GM19193 (cell line): Measurements from ENCODE around the gene HIVEP3.

Experiments used
- POLR2A ChIP-seq: IDR thresholded peaks from 4 replicates; pipeline ENCODE4 v1.6.1; 2011; ENCODE audit not compliant: insufficient read depth, insufficient read length; ENCODE audit errors: extremely low read depth

The HIVEP3 gene

DNA sequence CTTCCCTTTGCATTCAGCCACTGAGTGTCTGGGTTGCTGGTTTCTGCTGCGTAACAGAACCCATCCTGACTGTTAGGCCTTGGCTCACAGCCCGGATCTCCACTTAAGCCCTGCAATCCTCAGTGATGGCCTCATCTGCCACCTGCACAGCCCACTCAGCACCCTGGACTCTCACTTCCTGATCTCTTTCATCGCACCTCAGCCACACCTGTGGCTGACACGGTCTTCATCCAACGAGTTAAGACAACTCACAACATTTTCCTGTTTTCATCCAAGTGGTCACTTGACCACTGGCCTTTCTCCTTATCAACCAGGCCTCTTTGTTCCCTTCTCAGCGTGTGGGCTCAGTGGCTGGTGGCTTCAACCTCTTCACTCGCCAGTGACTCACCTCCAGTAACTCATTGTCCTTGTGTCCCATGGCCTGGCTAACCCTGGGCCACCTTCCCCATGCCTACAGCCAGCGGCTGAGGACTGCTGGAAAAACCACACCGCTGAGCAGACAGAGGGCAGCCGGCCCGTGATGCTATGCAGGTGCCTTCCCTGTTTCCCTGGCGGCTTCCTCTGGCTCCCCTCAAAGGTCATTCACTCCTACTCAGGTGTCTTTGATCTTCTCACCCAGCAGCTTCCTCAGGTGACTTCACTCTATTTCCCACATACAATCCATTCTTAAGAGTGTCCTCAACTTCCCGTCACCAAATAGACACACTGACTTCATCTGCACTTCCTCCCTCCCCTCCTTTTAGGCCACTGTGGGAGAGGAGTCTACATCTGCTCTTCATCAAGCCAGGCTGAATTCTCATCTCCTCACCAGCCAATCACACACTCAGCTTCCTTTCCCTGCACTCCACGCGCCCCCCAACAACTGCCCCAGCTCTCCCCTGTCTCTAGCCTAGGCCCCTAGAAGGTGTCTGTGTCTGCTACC is 414.3 kb downstream of the HIVEP3 start:
- no peak for TF ChIP-seq POLR2A

DNA sequence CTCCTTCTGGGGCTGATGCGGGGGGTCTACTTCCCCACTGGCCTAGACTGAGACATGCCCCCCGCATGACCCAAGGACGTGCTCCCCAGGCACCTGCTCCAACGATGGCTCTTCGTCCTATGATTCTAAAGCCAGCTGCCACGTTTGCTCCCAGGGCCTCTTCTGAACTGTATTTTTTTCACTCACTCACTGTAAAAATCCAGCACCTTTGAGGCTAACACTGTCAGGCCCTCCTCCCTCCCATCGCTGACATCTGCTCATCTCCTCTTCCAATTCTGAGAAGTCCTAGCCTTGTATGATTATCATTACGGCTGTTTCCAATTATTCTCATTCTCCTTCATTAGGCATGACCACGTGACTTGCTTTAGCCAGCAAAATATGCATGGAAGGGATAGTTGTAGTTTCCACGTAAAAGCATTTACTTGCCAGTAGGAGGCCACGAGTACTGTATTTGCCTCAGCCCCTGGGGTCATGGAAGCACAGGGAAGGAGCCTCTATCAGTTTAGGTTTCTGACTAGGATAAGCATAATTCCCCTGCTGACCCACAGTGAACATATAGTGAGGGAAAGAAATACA is 415.1 kb downstream of the HIVEP3 start:
- no peak for TF ChIP-seq POLR2A

DNA sequence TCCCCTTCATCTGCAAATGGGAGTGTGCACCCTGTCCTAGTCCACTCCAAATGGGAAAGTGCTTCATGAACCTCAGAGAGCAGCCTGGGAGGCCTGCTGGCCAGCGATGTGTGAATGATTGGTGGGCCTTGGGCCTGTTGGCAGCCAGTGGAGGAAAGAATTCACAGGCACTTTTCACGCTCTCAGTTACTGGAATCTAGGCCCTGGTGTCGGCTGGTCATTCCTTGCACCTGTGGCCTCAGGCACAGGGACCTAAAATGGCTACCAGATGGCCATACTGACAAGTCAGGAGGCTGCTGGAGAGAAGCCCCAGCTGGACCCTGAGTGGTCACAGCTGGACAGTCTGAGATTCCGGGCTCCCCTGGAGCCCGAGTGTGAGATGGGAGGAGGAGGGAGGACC is 415.8 kb downstream of the HIVEP3 start:
- TF ChIP-seq POLR2A: no peak

DNA sequence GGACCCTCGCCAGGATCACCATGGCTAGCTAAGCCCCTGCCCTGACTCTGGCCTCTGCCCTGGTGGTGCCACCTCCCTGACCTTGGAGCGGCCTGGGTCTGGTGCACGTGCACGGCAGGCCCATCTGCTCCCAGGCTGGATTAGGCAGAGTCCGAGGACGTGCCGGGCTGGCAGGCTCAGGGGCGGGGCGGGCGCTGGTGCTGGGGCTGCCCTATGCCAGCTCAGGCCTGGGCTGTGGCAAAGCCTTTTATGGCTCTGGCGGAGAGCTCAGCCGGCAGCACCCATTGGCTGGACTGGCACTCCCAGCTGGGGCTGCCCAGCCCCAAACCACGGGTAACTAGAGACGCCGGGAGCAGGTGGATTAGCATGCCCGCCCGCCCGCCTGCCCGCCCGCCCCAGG is 417.1 kb downstream of the HIVEP3 start:
- TF ChIP-seq POLR2A: no peak

DNA sequence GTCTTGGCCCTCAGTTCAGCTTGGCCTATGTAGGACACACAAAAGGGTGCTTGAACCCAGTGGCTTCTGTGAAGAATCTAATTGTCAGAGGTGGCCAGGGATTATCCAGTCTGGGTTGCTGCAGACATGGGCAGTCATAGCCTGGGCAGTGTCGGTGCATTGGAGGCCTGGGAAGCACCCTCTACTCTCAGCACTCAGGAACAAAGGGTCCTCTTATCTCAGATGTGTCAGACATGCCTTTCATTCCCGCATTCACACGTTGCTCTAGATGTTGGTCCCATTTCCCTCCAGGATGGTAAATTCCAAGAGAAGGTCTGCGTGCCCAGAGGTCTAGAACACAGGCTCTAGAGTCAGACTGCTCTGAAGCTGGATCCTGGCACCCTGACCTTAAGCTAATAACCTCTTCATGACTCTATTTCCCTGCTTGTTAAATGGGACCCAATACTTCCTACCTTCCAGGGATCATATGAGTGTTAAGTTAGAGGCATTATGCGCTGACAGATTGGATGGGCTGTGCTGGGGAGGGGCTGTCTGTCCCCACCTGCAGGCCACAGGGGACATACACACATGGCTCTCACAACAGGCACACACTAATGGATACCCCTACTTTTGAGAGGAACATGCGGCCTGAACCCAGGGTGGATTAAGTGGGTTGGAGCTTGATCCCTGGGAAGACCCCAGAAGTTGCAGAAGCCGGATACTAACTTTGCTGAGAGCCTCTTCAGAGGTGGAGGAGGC is 417.8 kb downstream of the HIVEP3 start:
- no peak for TF ChIP-seq POLR2A

DNA sequence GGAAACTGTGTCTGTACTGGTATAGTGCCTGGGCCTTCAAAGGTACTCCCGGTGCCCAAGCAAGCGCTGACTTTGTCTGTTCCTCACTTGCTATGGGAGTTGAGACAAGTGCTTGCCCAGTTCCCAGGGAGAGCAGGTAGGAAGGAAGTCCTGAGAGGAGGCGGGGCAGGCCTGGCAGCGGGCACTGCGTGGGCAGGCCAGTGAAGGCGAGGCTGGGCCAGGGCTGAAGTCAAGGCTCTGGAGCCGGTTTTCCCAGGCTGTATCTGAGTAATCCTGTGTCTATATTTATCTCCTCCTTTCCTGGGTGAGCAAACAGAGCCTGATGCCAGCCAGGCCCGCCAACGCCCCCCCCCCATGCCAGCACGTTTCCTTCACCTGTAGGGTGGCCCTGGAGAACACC is 418.3 kb downstream of the HIVEP3 start:
- TF ChIP-seq POLR2A: no peak

DNA sequence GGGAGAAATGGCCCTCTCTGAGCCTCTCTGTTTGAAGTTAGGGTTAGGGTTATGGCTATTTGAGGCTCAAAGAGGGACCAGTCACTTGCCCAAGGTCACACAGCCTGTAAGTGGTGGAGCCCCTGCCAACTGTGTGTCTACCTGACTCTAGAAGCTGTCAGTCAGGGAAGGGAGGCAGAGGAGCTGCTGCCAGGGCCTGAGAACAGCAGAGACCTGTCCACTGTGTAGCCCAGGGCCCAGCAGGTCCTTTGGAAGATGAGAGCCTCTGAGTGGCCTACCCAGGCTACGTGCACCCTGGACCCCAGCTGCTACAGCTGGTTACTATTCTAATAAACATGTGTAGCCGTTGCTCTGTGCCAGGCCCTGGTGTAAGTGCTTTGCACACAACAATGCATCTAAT is 419.1 kb downstream of the HIVEP3 start:
- TF ChIP-seq POLR2A: no peak

DNA sequence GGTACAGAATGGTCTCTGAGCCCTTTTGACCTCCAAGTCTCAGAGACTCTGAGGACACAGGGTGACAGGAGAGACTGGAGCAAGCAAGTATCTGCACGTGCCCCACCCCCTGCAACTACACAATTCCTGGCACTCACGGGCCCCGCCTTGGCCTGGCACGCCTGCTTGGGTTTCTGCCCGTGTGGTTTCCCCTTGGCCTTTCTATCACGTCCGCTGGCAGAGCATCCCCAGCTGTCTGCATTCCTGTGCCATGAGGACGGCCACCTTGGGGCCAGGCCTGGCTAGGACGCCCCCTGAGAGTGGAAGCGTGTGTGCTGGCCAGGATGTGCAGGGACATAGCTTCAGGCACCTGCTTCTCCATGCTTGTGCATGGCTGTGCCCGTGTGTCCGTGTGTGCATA is 419.9 kb downstream of the HIVEP3 start:
- no peak for TF ChIP-seq POLR2A

DNA sequence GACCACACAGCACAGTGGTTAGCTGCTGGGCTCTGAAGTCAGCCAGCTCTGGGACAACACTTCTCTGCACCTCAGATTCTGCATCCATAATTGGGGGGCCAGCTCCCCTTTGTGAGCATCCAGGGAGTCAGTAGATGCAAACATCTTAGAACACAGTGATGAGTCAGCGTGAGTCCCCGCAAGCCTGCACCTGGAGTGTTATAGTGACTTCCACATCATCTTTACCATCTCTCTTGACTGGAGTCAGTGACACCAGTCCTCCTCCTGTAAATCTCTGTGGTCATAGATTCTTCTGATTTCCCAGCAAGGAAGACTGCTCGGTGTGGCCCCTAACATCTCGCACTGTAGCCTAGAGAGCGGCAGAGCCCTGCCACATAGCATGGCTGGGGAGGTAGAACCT is 420.3 kb downstream of the HIVEP3 start:
- no peak for TF ChIP-seq POLR2A

DNA sequence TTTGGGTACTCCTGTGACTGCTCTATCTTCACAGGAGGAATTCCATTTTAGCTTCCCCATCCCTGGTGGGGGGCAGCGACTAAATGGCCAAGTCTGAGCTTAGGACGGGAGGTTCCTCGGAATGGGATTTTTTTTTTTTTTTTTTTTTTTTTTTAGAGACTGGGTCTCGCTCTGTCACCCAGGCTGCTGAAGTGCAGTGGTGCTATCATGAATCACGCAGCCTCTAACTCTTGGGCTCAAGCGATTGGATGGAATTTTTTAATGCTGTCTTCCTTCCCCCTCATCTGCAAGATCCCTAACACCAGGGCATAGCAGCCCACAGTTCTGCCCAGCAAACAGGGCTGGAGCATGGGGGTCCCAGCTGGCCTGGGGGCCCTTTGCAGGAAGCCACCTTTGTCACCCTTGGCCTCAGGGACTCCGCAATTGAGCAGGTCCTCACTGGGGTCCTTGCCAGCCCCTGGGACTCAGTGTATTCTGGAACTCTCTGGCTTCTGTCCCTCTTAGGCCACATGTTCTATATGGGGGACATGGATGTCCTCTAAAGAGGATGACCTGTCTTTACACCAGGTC is 421.2 kb downstream of the HIVEP3 start:
- TF ChIP-seq POLR2A: no peak

DNA sequence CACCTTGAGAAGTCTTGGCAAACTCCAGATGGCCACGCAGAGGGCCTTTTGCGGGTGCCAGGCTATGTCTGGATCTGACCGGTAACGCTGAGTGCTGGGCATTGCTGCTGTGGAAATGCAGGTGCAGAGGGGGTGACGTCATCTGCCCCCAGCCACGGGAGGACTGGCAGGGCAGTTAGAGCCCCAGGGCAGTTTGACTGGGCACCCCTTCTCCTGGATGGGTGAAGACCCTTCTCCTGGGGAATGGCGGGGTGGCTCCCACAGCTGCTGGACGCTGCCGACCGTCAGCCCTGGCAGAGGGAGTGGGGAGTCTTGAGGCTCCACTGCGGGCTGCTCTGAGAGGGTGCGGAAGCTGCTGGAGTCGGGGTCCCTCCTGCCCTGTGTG is 421.7 kb downstream of the HIVEP3 start:
- no peak for TF ChIP-seq POLR2A

DNA sequence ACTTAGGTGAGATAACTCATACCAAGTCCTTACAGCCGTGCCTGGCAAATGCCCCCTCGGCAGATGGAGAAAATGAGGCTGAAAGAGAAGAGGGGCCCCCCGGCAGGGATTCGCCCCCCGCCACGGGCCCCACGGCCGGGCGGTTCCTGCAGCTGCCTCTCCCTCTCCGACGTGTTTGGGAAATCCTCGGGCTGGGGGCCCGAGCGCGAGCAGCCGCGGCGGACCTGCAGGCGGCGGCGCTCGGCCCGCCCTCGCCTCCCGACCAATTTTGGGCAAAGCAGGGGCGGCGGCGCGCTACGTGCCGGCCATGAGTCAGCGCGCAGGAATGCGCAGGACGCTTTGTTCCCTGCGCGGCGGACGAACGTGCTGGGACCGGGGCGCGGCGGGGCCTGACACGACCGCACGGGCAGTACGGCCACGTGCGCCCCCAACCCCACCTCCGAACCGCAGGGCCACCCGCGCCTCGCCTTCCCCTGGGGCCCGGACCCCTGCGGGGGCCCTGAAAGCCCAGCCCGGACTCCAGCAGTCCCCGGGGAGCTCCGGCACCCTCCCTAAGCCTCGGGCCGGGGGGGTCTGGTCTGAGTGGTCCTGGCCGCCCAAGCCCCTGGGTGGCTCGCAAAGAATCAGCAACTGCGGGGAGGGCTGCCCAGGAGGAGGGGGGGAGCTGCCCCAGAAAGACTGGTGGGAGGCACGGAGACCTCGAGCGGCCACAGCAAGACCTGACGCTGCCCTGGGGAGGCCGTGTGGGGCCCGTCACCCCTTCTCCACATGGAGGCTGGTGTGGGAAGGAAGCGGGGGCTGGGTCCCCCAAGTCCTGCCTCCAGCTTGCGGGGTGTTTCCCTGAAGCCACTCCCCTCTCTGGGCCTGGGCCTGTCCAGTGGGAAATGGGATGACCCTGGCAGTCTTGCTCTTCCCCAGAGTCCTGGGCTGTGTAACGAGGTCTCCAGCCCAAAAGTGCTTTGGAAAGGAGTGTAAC is 422.4 kb downstream of the HIVEP3 start:
- TF ChIP-seq POLR2A: peak; percentile 34

DNA sequence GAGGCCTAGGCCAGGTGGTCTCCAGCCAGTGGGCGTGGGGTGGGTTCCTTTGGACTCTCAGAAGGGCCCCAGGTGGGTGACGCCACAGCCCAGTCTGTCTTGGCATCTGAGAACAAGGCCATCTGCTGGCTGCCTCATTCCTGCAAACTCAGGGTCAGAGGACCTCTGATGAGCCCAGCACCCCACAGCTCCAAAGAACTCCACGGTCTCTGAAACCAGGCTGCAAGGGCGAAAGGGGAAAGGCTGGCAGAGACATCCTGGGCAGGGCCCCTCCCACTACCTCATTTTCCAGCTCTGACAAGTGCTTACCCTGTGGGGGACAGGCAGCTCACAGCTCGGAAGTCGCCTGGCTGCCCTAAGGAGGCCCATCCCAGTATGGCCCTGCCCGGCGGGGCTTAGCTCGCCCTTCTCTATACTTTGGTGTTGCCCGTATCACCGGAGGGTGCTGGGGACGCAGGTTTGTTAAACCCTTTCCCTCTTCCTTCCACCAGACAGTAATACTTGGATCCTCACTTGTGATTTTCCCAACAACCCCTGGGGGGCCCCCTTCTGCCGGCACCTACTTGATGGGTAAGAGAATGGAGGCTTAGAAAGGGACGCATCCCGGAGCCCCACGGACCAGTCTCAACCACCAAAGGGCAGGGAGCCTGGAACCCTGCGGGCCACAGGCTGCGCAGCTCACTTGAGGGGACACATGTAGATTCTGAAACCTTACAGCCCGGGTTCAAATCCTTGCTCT is 423.3 kb downstream of the HIVEP3 start:
- no peak for TF ChIP-seq POLR2A
